Muscle of back (tissue), 11 donors: Measurements from ENCODE around the gene COQ9. TPM values are rescaled to one million over a fixed set of nuclear protein-coding genes. Genes with fewer than 3 reads are reported as not detected.
"Not testable (repeated sequence)": the region's sequence is repeated elsewhere in the genome, so short reads cannot be mapped to it uniquely, and the experiment has no call there.

Experiments used
- DNase-seq, 3 donors: peaks; one replicate each; pipeline versions ENCODE4 v3.0.0 to v3.0.0-alpha.2; 2013
- polyA plus RNA-seq, 10 donors: library from polyadenylated mRNA; unstranded; fragments of 120-200 nt; gene quantifications; one replicate each; pipeline ENCODE4 v1.2.1, GENCODE V29; 2013; ENCODE audit not compliant: insufficient read length in 10 of 10

COQ9 gene
- polyA plus RNA-seq, 10 donors, result 51.2 to 78.0 (median 61.3) TPM

DNA sequence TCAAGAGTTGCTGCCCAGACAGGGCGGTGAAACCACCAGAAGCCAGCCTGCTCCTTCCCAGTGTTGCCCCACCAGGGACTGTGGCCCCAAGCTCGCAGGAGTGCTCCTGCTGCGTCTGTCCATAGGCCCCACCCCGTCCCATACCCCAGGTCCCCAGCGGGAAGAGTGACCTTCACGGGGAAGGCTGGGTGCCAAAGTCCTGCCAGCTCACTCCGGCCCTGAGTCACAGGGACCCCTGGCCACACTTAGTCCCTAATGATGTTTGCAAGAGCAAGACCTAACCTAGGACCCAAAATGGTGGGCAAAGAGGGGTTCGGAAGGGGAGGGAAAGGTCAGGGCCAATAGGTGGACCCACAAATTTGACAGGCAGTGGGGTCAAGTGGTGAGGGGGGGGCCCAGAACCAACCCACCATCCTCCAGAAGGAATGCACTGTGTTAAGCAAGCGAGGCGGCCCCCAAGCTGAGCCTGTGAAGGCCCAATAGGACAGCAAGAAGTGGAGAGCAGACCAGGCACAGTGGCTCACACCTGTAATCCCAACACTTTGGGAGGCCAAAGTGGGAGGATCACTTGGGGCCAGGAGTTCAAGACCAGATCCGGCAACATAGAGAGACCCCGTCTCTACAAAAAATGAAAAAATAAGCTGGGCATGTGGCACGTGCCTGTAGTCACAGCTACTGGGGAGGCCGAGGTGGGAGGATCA lies 35.7 kb downstream of the COQ9 start:
- DNase-seq, result no peak

DNA sequence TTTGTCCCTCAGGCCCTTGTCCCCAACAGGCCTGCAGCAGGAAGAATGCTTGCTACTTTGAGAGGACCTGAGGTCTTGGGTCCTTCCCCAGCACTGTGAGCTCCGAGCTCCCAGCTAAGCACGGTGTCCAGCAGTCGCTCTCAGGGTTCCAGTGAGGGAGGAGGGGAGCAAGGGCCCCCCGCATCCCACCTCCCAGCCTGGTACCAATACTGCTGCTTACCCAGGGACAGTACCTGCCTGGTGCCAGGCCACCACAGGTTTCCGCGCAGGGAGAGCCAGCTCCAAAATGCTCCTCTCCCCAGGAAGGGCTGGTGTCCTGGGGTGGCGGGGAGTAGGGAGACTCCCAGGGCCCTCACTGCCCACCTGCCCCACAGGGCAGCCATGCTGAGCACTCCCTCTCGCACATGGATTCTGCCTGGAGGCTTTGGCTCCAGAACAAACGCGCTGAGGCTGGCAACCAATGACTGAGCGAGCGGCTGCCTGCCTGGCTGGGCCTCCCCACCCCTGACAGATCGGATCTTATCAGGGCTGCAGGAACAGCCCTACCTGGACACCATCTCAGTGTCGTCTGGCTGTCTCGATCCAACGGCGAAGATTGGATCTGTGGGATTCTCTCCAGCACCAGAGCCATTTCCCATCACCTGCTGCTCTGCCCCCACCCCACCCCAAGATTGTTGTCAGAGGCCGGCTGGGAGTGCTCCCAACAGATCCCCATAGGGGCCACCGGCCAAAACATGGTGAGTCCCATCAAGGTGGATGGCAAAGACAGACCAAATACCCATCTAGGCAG lies 36.6 kb downstream of the COQ9 start:
- no peak for DNase-seq

DNA sequence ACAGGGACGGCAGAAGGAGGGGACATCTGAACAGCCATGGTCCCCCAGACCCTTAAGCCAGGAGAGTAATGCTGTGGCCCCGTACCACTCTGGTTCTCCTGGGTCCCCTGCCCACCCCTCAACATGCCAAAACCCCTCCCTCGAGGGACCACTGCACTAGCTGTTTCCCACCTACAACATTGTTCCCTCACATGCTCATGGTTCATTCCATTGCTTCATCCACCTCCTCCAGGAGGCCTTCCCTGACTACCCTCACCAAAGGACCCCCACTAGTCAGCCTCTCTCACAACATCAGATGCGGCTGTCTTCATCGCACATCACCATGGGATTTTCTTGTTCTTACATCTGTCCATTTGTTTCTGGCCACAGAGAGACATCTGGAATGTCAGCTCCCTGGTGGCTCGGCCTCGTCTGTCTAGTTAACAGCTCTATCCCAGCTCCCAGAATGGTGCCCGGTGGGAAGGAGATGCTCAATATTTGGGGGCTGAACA lies 37.3 kb downstream of the COQ9 start:
- DNase-seq, result no peak

DNA sequence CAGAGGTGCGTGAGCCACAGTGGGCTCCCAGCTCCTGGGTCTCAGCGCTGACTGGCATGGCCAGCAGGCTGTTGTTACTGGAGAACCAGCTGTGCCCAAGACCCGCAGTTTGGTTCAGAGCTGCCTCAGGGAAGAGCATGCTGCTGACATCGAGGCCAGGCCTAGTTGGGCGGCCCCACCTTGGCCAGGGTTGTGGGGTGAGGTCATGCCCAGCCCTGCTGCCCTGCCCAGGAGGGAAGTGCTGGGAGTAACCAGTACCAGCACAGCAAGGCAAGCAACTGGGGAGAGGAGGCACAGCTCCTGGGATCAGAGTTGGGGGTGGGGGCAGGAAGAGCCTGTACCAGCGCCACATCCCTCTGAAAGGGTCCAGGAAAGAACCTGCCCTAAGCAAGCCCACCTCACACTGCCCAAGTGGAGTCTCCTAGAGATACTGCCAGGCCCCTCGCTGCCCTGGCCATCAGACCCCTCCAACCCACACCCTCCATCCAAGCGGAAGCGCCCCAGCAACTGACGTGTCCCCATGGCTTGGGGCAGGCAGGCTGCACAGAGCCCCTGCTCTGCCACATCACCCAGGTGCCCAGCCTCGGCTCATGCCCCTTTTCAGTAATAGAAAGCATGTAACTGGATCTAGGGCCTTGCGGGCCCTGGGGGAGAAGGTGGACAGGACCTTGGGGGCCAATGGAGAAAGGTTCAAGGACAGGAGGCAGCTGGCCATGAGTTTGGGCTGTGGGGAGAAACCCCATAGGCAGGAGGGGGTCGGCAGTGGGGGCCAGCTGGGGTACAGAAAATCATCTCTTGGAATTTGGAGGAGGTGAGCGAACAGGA lies 38.0 kb downstream of the COQ9 start:
- no peak for DNase-seq

DNA sequence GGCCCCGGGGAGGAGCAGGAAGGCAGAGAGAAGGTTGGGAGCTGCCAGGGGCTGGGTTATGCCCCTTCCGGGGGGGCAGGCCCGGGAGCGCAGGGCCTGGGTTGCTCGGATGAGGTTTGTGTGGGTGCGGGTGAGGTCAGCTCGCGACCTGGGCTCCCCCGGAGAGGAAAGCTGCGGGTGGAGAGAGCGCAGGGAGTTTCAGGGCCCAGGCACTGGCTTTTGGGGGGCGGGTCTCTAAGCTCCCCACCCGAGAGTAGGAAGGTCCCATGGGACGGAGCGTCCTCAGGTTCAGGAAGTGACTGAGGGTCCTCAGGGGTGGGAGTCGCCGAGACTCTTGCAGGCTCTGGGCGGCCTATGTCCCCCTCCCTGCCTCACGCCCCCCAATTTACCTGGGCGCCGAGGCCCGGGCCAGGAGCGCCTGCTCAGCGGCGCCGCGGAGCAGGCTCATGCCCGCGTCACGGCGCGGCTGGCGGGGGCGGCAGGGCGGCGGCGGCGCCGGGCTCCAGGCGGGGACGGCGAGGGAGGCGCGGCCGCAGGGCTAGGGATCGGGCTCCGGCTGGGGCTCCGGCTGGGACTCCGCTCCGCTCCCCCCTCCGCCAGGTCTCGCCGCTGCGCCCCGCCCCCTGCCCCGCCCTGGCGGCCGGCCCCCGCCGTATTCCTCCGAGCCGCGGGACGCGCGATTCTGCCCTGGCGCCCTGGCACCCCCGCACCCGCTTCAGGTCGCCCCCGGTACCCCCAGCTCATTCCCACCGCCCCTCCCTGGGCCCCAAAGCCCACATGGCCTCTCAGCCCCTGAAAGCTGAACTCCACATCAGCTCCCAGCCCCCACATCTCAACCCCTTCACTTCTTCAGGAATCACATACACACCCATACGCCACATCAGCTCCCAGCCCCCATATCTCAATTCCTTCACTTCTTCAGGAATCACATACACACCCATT lies 38.9 kb downstream of the COQ9 start, which contains the start of gene DOK4:
Gene DOK4, minus strand, starts transcription at position 578 of the 942 bp plus-strand sequence. CDS start 6,986 bp downstream, outside the sequence.
- DNase-seq, result peak; percentile 58 to 83 (median 71)

DNA sequence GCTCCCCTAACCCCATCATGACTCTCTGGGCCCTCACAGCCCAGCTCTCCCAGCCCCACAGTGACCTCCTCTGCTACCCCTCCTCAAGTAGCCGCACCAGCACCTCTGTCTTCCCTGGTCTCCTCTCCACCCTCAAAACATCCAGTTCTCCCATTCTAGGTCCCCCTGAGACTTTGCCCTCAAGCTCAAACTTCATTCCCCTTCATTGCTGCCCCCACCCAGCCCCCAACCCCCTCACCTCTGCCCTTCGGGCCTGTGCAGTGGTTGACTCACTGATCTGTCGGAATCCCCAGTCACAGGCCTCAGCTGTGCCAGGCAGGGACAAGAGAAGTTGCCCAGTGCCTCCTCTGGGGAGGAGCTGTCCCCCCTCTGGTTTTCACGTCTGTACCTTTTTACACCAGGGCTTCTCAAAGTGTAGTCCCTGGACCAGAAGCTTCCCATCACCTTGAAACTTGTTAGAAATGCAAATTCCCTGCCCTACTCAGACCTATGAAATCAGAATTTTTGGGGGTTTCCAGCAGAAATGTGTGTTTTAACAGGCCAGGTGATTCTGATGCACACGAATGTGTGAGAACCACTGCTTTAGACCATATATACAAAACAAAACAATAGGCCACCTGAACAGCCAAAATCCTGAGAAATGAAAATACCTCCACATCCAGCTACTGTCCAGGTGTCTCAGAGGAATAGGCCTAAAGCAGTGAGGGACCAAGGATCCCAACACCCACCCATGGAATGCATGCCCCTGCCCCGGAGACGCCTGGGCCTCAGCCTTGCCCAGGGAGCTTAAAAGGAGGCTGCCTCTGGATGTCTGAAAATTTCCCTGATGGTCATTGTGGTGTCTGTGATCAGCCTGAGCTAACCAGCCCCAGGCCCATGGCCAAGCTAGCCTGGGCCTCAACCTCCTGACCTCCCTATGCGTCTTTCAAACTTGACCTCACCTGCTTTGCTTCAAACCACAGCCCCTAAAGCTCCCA lies 39.9 kb downstream of the COQ9 start:
- no peak for DNase-seq

DNA sequence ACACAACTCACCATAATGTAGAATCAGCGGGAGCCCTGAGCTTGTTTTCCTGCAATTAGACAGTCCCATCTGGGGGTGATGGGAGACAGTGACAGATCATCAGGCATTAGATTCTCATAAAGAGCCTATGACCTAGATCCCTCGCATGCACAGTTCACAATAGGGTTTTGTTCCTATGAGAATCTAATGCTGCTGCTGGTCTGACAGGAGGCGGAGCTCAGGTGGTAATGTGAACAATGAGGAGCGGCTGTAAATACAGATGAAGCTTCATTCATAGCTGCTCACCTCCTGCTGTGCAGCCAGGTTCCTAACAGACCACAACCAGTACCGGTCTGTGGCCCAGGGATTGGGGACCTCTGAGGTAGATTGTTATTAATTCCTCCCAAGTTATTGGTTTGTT lies 42.0 kb downstream of the COQ9 start:
- no peak for DNase-seq

DNA sequence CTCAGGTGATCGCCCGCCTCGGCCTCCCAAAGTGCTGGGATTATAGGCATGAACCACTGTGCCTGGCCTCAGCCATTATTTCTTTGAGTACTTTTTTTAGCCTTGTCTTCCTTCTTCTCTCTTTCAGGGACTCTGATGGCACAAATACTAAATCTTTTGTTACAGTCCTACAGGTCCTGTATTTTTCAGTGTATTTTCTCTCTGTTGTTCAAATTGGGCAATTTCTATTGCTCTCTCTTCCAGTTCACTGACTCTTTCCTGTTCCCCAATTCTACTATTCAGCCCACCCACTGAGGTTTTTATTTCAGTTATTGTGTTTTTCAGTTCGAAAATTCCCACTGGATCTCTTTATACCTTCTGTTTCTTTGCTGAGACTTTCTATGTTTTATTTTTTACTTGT lies 46.5 kb downstream of the COQ9 start:
- no peak for DNase-seq

DNA sequence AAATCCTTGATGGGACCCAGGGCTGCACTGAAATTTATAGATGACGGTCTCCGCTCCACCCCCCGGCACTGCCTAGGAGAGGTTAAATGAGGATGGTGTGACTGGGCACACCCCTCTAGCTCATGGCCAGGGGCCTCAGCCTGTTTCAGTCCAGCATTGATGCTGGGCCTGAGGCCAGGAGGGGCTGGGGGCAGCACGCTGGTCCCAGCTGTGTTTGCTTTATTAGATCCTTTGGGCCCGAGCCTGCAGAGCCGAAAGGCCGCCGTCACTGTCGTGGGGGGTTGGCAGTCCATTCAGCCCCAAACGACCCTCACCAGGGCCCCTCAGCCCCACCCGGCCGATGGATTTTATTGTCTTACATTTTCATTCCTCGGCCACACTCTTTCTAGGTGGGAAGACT lies 49.8 kb downstream of the COQ9 start:
- no peak for DNase-seq

DNA sequence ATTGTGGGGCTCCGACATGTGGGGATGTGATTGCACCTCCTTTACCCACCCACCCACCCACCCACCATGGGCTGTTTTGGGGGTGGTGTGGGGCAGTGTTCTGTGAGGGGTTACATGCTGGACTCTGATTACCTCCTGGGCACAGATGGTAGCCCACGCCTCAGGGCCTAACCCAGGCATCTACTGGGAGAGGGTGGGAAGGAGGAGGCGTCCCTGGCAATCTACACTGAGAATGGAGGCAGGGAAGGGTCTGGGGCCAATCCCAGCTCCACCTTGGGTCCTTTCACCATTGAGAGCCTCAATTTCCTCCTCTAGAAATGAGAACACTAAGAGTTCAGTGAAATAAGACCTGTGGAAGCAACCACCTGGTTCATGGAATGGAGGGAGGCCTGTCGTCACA lies 50.8 kb downstream of the COQ9 start:
- DNase-seq, result no peak

DNA sequence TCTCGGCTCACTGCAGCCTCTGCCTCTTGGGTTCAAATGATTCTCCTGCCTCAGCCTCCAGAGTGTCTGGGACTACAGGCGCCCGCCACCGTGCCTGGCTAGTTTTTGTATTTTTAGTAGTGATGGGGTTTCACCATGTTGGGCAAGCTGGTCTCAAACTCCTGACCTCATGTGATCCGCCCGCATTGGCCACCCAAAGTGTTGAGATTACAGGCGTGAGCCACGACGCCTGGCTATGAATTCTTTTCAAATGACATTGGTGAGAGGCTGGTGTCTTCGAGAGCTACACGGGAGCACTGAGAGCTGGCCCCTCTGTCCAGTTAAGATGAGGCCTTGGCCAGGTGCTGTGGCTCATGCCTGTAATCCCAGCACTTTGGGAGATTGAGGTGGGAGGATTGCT lies 52.7 kb downstream of the COQ9 start:
- not testable (repeated sequence) for DNase-seq

DNA sequence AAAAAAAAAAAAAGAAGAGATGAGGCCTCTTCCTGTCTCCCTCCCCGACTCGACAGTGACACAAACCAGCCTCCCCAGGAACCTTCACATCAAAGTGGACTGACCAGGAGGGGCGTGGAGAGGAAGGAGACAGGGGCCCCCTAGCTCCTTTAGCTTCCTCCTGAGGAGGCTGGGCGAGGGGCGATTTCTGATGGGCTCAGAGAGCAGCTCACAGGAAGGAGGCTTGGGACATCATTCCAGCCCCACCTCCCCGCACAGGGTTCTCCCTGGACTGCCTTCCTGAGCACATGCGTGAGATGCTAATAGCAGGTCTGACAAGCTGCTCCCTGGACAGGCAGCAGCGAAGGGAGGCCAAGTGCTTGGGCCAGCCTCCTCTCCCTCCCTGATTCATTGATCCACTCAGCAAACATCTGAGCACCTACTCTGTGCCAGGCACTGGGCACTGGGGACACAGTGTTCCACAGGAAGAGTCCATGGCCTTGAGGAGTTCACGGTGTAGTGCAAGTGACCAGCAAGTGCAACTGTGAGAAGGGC lies 53.4 kb downstream of the COQ9 start:
- DNase-seq, result no peak

DNA sequence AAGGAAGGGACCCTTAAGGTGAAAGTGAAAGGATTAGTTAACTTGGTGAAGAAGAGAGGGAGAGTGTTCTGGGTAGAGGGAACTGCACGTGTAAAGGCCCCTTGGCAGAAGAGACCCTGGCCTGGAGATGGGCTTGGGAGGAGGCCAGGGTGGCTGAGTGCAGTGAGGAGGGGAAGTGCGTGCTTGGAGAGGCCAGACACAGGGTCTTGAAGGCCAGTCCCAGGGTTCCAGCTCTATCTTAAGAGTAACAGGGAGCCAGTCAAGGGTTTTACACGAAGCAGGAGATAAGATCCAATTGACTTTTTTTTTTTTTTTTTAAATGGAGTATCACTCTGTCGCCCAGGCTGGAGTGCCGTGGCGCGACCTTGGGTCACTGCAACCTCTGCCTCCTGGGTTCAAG lies 54.2 kb downstream of the COQ9 start:
- DNase-seq, result no peak

DNA sequence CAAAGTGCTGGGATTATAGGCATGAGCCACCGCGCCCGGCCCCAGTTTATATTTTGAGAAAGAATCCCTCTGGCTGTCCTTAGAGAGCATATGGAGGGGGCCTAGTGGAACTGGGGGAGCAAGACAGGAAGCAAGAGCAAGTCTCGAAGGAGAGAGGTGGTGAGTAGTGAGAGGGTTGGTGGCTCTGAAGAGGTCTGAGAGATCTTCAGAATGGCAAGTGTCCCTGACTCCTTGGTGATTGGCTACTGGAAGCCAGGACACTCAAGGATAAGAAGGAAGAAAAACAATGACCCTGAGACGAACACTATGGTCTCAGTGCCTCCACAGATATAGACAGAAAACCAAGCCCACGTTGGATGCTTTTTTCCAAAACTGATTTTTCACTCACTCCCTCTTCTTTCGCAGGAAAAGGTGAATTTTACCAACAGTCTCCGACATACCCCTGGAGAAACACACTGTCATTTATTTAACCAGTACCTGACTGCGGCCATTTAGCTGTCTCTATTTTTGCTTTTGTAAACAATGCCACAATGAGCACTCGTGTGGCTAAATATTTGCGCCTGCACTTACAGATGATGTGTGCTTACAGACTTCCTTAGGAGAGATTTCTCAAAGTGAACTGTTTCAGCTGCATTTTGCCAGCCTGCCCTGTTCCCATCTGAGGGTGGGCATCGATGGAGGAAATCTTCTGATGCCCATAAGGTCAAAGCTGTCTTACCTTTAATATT lies 54.9 kb downstream of the COQ9 start:
- no peak for DNase-seq

DNA sequence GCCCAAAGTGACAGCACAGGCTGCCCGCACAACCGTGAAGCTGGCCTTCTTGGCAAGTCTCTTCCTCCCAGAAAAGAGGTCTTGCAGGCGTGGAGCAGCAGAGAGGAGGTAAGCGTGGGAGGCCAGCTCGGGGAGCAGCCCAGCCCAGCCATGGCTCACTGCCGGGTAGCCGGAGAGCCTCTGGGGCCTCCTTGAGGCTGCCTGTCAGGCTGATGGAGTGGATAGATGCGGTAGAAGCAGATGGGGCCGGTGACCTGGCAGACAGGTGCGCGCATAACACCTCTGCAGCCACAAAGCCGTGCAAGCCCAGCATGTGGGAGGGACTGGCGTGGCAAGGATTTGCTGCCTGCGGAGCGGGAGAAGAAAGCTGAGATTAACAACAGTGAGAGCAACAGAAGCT lies 56.1 kb downstream of the COQ9 start:
- DNase-seq, result no peak

DNA sequence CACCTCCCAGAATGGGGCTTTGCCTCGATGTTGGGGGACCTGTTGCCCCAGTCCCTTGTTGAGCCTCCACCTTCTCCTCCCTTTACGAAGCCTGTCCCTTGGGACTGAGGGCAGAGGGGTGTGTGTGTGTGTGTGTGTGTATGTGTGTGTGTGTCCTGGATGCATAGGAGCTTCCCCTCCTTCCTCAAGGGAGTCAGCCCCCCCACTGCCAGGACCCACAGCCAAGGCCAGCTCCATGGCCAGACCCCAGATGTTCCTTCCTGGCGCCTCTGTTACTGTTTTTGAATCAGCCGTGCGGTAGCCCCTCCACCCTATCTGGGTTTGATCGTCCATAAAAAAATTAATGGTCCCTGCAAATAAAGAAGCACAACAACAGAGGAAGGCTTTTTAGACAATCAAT lies 56.7 kb downstream of the COQ9 start:
- DNase-seq, result no peak

DNA sequence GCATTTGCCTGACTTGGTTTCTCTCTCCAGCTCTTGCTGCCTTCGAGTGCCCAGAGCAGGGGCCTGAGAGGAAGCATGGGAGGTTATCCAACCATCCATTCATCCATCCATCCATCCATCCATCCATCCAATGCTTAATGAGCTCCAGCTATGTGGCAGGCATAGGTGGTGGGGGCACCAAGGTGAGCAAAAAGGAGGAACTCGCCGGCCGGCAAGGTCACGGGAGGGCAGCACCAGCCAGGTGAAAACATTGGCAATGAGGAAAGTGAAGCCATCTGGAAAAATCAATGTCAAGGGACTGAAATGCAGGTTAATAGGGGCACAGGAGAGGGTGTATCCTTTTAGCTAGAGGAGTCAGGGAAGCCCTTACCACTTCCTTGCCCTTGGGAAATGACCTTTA lies 57.2 kb downstream of the COQ9 start:
- DNase-seq, result no peak

DNA sequence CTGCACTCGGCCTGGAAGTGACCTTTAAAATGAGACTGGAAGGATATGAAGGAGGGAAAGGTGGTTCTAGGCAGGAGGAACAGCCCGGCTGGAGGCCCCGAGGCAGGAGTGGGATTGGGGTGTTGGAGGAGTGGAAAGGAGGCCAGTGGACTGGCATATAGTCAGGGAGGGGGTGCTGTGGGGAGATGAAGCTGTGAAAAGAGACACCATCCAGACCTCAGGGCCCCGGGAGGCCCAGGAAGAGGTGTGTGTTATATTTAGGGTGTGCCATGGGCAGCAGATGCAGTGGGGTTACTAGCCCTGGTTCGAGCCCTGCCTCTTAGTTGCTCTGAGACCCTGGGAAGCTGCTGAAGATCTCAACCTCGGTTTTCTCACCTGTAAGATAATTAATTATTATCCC lies 57.9 kb downstream of the COQ9 start:
- no peak for DNase-seq
